GM03348 (cell line): ENCODE data around the gene RHOBTB1.

Experiments
- DNase-seq: peaks from one replicate; pipeline ENCODE4 v3.0.0; 2012; ENCODE audit warnings: low spot score

Gene RHOBTB1

GRCh38 chr10:60820093-60820754, 123.8 kb downstream of the RHOBTB1 start:
- peak; percentile 35 for DNase-seq
